Stimulated activated CD8-positive, alpha-beta memory T cell treated with anti-CD3 and anti-CD28 coated beads, Interleukin-7, amount 100 ng/mL, for 48 hours (primary cell): ENCODE results near the gene MID1.

Experiments used
- DNase-seq, 2 donors: peaks; one replicate each; pipeline ENCODE4 v3.0.0-alpha.2; 2020; ENCODE audit warnings: low read depth in 1 of 2; ENCODE audit errors: extremely low read depth in 1 of 2

Gene MID1

DNA sequence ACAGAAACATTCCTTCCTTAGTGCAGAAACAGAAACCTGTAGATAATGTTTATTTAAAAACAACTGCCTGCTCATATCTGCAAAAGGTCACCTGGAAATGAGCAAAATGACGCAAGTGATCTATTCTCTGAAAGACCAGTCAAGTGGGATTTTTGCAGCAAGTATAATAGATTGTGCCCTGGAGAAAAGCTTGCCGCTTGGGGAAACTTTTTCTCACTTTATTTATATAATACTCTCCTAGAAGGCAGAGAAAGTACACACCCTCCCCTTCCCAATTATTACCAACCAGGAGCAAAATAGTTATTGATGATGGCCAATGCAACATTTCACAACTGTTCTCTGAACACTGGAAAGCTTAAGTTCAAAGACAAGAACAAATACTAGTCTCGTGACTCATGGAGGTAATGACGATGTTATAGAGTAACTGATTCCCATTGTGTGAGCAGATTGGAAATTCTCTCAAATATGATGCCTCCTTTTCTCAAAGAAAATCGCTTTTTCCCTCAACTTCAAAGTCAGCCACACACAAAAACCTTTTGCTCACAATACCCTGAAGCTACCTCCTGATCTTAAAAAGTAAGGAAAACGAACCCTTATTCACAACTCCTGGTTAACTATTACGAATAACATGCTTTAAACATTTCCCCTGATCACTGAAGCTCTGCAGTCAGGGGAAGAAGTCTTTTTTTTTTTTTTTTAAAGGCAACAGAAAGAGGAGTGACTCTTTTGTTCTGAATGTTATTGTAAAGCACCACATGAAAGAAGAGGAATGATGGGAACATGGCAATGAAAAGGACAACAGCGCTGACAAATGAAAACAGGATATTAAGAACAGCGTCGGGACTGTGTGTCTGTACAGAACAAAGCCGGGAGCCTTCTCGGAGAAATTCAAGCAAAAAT is 41.0 kb downstream of the MID1 start:
- no peak for DNase-seq

DNA sequence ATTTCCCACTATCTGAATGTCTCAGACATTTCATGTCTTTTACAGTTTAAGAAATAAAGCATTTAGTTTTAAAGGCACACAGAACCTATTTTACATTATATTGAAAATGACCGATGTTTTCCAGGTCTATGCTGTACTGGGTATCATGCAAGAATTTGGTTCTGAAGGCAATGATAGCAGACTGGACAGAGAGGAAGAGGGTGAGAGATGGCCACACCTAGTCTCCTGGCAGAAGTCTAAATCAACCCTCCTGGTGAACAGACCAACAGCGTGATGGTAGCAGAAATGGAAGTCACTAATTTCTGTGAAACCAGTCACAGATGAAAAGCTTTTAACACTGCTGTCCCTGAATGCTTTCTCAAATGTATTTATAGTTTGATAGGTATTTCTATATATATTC is 41.9 kb downstream of the MID1 start:
- DNase-seq = no peak

DNA sequence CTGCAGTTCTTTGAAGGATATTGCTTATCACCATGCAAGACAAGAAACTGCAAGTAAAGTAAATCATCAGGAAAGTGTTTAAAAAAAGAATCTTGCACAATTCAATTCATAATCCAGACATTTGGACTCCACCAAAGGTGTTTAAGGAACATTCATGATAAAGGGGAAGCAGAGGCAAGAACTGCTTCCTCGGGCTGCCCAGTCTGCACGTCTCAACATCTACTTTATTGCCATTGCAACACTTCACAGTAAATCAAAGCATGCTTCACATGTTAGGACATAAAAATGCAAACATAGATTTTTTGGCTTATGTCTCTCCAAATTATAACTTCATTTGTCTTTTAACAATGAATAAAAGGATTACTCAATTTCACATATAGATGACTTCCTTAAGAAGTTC is 42.5 kb downstream of the MID1 start:
- DNase-seq = no peak

DNA sequence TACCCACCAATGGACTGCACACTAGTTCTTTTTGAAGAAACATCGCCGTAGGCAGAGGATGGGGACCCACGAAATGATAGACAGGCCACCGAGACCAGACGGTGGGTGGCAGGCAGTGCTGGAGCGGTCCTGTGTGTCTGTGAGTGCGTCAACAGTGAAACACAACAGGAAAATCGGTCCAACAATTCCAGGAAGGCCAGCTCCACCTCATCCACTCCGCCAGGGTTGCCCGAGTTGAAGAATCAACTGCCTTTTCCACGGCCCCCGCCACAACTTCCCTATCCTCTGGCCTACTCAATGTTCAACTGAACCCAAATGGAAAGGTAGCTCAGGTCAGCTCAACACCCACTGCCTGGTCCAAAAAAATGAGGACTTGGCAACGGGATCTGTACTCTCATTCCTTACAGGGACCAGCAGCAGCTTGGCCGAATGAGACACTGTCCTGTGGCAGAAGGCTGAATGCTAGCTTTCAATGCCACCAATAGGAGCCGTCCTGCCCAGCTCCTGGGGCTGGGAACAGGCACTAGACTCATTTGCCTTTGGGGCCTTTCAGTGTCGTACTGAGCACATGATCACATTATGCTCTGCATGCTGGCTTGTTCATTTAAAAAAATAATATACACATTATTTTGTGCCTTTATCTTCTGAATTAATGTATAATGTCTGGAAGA is 43.5 kb downstream of the MID1 start:
- DNase-seq = no peak

- DNase-seq = no peak
Observed at GRCh38 chrX:10576186-10576585, 44.2 kb downstream of the MID1 start.

GRCh38 chrX:10574663-10575062 is 45.7 kb downstream of the MID1 start:
- DNase-seq = no peak

DNA sequence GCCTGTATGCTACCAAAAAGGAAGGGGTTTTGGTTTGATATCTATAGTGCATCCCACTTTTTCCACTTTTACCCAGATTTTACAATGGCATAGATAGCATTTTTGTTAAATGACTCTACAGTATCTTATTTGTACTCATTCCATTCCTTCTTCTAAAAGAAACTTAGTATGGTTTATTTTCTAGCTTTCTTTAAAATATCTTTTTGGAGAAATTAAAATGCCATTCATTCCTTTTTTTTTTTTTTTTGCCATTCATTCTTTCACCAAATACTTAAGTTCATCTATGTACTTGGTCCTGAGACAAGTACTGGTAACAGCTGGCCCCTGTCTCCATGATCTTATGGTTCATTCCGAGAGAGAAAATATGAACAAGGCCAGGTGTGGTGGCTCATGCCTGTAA is 49.1 kb downstream of the MID1 start:
- DNase-seq = no peak

GRCh38 chrX:10570601-10571000 is 49.8 kb downstream of the MID1 start:
- DNase-seq = no peak

DNA sequence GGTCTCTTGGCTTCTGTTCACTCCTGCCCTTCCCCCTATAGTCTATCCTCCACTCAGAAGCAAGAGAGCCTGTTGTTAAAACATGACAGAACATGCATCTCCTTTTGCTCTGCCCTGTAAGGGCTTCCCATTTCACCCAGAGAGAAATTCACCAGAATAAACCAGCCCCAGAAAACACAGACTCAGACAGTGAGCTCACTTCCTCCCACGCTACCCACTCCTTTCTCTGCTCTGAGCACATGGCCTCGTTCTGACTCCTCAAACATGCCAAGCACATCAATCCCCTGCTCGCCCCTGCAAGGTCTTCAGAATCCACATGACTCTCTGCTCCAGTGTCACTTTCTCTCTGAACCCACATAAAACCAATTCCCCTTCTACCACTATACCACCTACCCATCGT is 50.4 kb downstream of the MID1 start:
- DNase-seq = no peak

DNA sequence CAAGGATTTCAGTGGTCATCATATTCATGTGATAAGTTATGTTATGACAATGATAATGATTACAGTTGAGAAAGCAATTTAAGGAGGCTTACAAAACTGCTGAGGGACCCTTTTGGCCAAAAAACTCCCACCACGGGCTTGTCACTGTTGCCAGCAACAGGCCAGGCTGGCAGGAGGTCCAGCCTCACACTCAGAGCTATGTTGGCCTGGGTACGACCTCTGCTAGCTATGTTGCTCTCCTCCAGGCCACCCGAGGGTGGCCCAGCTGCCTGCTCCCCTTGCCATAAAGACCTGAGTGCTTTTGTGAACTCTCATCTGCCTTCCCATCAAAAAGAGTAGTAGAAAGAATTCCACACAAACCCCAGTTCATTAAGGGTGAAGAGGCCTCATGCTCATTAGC is 52.0 kb downstream of the MID1 start:
- DNase-seq = no peak

DNA sequence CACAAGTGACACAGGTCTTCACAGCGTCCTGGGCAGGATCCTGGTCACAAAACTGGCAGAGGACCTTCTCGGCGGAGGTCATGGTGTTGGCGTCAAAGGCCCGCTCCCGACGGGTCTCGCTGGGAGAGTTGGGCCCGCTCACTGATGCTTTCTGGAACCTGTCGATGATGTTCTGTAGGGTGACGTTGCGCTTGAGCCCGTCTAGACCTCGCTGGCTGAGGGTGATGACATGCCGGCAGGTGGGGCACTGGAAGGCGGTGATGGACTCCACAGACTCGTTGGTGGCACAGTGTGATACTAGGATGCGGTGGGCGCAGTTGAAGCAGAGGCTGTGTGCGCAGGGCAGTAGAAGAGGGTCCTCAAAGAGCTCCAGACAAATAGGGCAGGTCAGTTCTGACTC is 53.2 kb downstream of the MID1 start:
- DNase-seq = no peak

GRCh38 chrX:10566716-10567097 is 53.7 kb downstream of the MID1 start:
- no peak for DNase-seq

DNA sequence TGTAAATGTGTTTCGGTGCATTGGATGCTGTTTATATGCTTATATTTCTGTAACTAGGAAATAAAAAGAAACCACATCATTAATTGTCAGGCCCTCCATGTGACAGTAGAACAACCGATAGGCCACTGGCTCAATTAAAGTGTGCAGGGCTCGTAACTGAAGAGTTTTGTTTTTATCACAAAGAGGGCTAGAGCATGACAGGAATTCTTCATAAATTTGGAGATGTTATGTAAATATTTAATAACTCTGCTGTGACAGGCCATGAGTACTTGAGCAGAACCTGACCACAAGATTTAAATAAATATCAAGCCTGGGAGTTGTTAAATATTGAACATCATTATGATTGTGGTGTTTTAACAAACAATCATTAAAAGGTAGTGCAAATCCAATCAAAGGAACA is 55.9 kb downstream of the MID1 start:
- DNase-seq = no peak

DNA sequence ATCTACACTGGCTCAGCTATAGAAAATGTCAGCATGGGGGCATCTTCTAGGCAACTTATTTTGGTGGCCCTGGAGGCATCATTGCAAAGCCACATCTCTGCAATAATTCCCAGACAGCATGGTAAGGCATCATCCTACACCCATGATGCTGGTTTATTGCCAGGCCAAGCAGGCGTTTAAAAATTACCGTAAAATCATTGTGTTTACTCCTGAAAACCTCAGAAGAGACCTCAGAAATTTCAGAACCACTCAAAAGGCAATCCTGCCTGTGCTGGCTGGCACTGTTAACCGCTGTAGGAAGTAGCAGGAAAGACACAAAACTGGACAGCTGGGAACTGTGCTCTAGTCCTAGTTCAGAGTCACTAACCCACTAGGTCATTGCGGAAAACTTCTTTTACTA is 63.2 kb downstream of the MID1 start:
- no peak for DNase-seq

DNA sequence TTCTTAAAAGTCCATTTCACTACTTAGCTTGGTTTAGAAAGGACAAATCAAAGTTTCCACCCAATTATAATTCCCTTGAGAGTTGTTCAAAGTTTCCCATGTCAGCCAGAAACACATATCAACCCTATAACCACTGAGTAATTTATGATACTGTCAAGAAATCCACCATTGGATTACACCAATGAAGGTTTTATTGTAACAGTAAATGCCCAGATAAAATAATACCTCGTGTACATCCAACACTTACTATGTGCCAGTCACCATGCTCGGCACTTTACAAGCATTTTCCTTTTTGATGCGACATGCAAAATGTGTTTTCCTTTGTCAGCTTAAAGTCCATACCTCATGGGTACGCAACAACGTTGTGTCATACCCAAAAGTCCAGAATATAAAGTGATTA is 64.0 kb downstream of the MID1 start:
- no peak for DNase-seq

DNA sequence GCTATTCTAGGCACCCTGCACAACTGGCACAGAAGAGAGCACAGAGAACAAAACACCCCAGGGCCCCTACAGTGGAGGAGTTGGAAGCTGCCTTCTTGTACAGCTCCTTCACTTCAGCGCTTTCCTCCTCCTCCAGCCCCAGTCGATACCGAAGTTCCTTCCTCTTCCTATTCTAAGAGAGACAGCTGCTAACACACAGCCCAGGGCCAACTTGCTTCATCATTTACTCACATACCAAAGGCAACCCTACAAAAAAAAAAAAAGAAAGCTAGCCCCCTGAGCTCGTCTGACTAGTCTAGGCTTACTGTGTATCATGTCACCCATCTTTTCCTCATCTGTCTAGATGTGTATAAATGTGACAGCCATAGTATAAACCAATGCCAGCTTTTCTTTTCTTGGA is 64.5 kb downstream of the MID1 start:
- no peak for DNase-seq

DNA sequence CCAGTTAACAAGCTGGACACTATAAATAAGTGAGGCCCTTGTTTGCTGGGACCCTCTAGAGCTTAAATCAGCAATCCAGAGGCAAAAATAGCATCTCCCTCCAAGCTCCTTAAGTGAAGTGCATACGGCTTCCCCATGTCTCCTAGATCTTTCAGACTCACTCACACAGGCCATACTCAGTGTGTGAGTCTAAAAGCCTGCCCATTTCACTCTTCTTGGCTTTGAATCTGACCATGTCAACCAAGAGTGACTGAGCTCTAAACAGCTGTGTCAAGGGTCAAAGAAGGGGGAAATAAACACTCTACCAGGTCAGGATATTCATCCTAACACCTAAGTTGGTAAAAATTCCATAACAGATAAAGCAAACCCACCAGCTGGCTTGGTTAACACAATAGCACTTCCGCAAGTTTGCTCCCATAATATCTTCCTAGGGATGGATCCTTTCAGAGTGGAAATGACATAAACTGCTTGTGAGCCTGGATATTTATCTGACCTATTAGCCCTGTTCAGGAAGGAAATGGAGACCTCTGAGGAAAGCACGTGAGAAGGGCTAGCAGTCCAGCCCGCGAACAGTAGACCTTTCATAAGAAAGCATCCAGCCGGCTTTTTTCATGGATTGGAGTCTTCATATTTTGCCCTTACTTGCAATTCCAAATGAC is 65.6 kb downstream of the MID1 start:
- DNase-seq = no peak

- no peak for DNase-seq
Observed at GRCh38 chrX:10549280-10549679, 71.1 kb downstream of the MID1 start.

- DNase-seq = no peak
Observed at GRCh38 chrX:10548688-10549087, 71.7 kb downstream of the MID1 start.

DNA sequence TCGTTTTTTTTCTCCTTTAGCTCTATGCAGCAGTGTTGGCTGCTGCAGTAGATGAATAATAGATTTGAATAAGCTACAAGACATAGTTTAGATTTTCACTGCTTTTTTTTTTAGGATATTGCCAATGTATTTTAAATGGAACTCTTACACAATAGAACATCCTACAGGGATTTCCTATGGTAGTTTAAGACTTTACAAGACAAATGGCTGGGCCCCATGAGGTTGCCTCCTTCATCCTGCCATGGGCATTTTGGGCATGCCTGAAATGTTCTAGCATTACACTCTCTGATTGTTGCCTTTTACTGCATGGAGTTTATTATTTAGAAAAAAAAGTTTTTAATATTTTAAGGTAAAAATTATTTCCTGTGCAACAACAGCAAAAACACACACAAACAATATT is 74.5 kb downstream of the MID1 start:
- DNase-seq = no peak

DNA sequence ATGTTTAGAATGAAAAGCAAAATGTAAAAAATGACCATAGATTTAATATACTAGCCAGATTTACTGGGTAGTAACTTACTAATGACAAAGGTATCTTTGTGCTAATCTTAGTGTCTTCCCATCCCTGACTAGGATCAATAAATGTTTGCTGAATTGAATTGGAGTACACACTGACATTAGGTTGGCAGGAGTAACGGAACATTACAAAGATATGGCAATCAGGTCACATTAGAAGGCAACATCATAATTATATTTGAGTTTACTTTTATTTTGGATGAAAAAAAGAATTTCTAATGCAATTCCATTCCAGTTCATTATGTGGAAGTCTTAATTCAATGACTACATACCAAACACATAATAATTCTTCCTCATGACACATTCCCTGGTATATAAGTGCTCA is 77.8 kb downstream of the MID1 start:
- DNase-seq = no peak

DNA sequence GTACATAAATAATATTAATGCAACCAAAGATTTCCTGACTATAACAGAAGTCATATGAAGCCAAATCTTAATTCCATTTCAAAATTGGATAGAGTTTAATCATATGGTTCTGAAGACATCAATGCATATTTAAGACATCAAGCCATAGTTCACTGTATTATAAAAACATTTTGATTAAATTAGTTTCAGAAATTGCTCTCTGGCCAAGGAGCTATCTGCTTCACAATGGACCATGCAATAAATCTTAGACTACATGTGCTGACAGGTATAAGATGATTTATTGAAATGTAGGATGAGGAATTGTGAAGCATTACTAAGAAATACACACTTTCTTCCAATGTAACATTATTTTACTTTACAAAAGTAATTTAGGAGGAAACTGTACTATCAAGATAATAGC is 81.6 kb downstream of the MID1 start:
- no peak for DNase-seq
